ENCODE data around the gene ANKRD13A.

DNA sequence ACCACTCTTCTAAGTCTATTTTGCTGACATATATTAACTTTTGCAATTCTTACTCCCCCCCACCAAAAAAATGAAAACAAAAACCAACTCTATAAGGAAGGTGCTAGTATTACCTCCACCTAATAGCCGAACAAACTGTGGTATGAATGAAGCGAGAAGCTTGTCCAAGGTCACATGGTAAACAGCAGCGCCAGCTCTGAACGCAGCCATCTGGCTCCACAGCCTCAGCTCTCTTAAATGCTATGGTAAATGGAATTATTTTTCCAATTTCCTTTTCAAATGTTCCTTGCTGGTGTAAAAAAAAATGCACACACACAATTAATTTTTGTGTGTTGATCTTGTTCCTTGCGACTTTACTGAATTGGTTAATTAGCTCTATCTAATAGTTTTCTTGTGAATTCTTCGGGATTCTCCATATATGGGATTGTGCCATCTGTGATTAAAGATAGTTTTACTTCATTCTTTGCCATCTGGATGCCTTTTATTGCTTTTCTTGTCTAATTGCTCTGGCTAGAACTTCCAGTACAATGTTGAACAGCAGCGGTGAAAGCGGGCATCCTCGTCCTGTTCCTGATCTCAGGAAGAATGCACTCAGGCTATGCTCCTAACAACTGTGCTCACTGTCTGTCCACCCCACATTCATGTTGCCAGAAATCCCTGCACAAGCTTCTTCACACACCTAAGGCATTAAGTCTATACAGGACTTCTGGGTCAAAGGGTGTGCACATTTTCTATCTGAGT, 59.8 kb downstream of the ANKRD13A start:
- TF ChIP-seq, protein P1, sequence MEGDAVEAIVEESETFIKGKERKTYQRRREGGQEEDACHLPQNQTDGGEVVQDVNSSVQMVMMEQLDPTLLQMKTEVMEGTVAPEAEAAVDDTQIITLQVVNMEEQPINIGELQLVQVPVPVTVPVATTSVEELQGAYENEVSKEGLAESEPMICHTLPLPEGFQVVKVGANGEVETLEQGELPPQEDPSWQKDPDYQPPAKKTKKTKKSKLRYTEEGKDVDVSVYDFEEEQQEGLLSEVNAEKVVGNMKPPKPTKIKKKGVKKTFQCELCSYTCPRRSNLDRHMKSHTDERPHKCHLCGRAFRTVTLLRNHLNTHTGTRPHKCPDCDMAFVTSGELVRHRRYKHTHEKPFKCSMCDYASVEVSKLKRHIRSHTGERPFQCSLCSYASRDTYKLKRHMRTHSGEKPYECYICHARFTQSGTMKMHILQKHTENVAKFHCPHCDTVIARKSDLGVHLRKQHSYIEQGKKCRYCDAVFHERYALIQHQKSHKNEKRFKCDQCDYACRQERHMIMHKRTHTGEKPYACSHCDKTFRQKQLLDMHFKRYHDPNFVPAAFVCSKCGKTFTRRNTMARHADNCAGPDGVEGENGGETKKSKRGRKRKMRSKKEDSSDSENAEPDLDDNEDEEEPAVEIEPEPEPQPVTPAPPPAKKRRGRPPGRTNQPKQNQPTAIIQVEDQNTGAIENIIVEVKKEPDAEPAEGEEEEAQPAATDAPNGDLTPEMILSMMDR (IDR thresholded peaks at IDR 0.05) = no peak
- no peak for TF ChIP-seq EP300 (IDR thresholded peaks at IDR 0.05)

Data from tibial nerve (tissue), 4 donors.